8988T (cell line): ENCODE results near the gene B3GNT3.
A peak's percentile ranks its signal among the peaks of the same experiment; 100 is the strongest.

Experiments used
- DNase-seq: peaks from one replicate; pipeline ENCODE4 v3.0.0; 2011

The B3GNT3 gene

GRCh38 chr19:17836530-17836929 is 41.6 kb downstream of the B3GNT3 start:
- no peak for DNase-seq

GRCh38 chr19:17837972-17838371 is 43.0 kb downstream of the B3GNT3 start:
- DNase-seq: no peak

GRCh38 chr19:17840019-17840418 is 45.1 kb downstream of the B3GNT3 start:
- DNase-seq: no peak

GRCh38 chr19:17841371-17841809 is 46.5 kb downstream of the B3GNT3 start:
- DNase-seq: no peak

- peak; percentile 99 for DNase-seq
These were observed 47.1 kb downstream of the B3GNT3 start for GRCh38 chr19:17841810-17842662.

GRCh38 chr19:17842663-17843291 is 47.8 kb downstream of the B3GNT3 start:
- DNase-seq: no peak

GRCh38 chr19:17843292-17843827 is 48.4 kb downstream of the B3GNT3 start:
- no peak for DNase-seq

GRCh38 chr19:17843908-17844490 is 49.1 kb downstream of the B3GNT3 start:
- DNase-seq: no peak

- DNase-seq: no peak
These were observed 51.2 kb downstream of the B3GNT3 start for GRCh38 chr19:17846146-17846545.

GRCh38 chr19:17847538-17848366 is 52.8 kb downstream of the B3GNT3 start, which contains the start of gene JAK3:
Gene JAK3 (minus strand): TSS chr19:17847982. CDS start chr19:17844417, 3,565 bp downstream.
- DNase-seq: no peak

- DNase-seq: no peak
These were observed 53.8 kb downstream of the B3GNT3 start for GRCh38 chr19:17848595-17849292.

- DNase-seq: no peak
These were observed 59.1 kb downstream of the B3GNT3 start for GRCh38 chr19:17854061-17854460.

- DNase-seq: peak; percentile 93
These were observed 60.6 kb downstream of the B3GNT3 start for GRCh38 chr19:17855280-17856152.

GRCh38 chr19:17859533-17860330 is 64.8 kb downstream of the B3GNT3 start, which contains the start of gene RPL18A:
Gene RPL18A (plus strand): TSS chr19:17859910. CDS start chr19:17859957, 47 bp downstream.
- peak; percentile 84 for DNase-seq

GRCh38 chr19:17860331-17860992 is 65.5 kb downstream of the B3GNT3 start:
- DNase-seq: no peak

GRCh38 chr19:17860993-17861360 is 66.0 kb downstream of the B3GNT3 start:
- DNase-seq: no peak

- no peak for DNase-seq
These were observed 66.8 kb downstream of the B3GNT3 start for GRCh38 chr19:17861542-17862402.
